Epithelial cell of proximal tubule (primary cell): ENCODE data around the gene KLHL8. TPM values are rescaled to one million over a fixed set of nuclear protein-coding genes. Genes with fewer than 3 reads are reported as not detected.
"Not testable (repeated sequence)": the region's sequence is repeated elsewhere in the genome, so short reads cannot be mapped to it uniquely, and the experiment has no call there.

ENCODE experiments used
- DNase-seq: peaks from one replicate; pipeline ENCODE4 v3.0.0-alpha.2; 2011; ENCODE audit warnings: low read depth
- H3K4me3 ChIP-seq: 2 replicates; pipeline ENCODE4 v1.5.1; 2011; ENCODE audit warnings: low read depth, mild to moderate bottlenecking, low read length
- CTCF ChIP-seq: conservative IDR thresholded peaks from 2 replicates; pipeline ENCODE4 v1.5.1; 2012; ENCODE audit warnings: low read depth, mild to moderate bottlenecking, low read length
- total RNA-seq: library from RNA; depleted of rRNA; stranded (reverse); fragments of >200 nt; gene quantifications from 2 replicates; pipeline ENCODE4 v1.2.3, GENCODE V29; 2015

The KLHL8 gene
- total RNA-seq, 1 donor from 2014 or later, result 6.7 TPM

- no peak for DNase-seq
- no peak overlapping the region for H3K4me3 ChIP-seq
- no peak for TF ChIP-seq CTCF
These were observed 9.6 kb upstream of the KLHL8 start for GRCh38 chr4:87229979-87230378.

- TF ChIP-seq CTCF, result no peak
- H3K4me3 ChIP-seq, result no peak overlapping the region
- no peak for DNase-seq
These were observed 7.9 kb upstream of the KLHL8 start for GRCh38 chr4:87228262-87228860.

GRCh38 chr4:87227751-87228151 lies 7.3 kb upstream of the KLHL8 start:
- no peak for DNase-seq
- no peak for TF ChIP-seq CTCF
- no peak overlapping the region for H3K4me3 ChIP-seq

GRCh38 chr4:87225936-87226335 lies 5.5 kb upstream of the KLHL8 start:
- no peak for TF ChIP-seq CTCF
- no peak for DNase-seq
- H3K4me3 ChIP-seq, result no peak overlapping the region

- H3K4me3 ChIP-seq, result no peak overlapping the region
- no peak for TF ChIP-seq CTCF
- no peak for DNase-seq
These were observed 3.9 kb upstream of the KLHL8 start for GRCh38 chr4:87224141-87224923.

GRCh38 chr4:87219632-87220093 lies 755 bp downstream of the KLHL8 start:
- TF ChIP-seq CTCF, result no peak
- no peak for DNase-seq
- peak overlapping the region; percentile 97 for H3K4me3 ChIP-seq

- DNase-seq, H3K4me3 ChIP-seq: not testable (repeated sequence)
These were observed 3.1 kb downstream of the KLHL8 start for GRCh38 chr4:87217235-87217763.
